Epithelial cell of esophagus (primary cell): ENCODE data around the gene DDX46.

Experiments used
- DNase-seq: peaks from one replicate; pipeline ENCODE4 v3.0.0; 2010; ENCODE audit warnings: low read depth
- H3K4me3 ChIP-seq: 2 replicates; pipeline ENCODE4 v1.5.1; 2011; ENCODE audit warnings: mild to moderate bottlenecking, low read length, control low read depth
- CTCF ChIP-seq: IDR thresholded peaks from 2 replicates; pipeline ENCODE4 v1.5.1; 2011; ENCODE audit warnings: low read depth, mild to moderate bottlenecking, low read length, control low read depth, inconsistent platforms; ENCODE audit not compliant: insufficient read depth; ENCODE audit errors: missing control alignments

DDX46 gene

GRCh38 chr5:134878403-134878802 lies 119.8 kb downstream of the DDX46 start:
- no peak overlapping the region for H3K4me3 ChIP-seq
- no peak for DNase-seq
- no peak for TF ChIP-seq CTCF

- DNase-seq, result no peak
- H3K4me3 ChIP-seq, result no peak overlapping the region
- TF ChIP-seq CTCF, result no peak
Observed at GRCh38 chr5:134879456-134879855, 120.9 kb downstream of the DDX46 start.
